Astrocyte (in vitro differentiated cells and primary cell): Measurements from ENCODE around the gene NCBP3. TPM values are rescaled to one million over a fixed set of nuclear protein-coding genes. Genes with fewer than 3 reads are reported as not detected.

ENCODE experiments used
- DNase-seq: peaks from one replicate; pipeline ENCODE4 v3.0.0-alpha.2; 2010; ENCODE audit warnings: low read depth
- FAIRE-seq: peaks from 2 replicates; lab custom pipeline; 2011; peaks lifted over from hg19 to GRCh38; lab: Jason Lieb, UNC
- H2AFZ ChIP-seq: 2 replicates; pipeline ENCODE4 v1.6.0; 2012; ENCODE audit warnings: low read depth, low read length, inconsistent platforms
- H3K27ac ChIP-seq: 2 replicates; pipeline ENCODE4 v1.5.1; 2011; ENCODE audit warnings: low read depth, low read length, inconsistent platforms
- H3K27me3 ChIP-seq: 2 replicates; pipeline ENCODE4 v1.6.0; 2011; ENCODE audit warnings: low read length, inconsistent platforms; ENCODE audit not compliant: insufficient read depth
- H3K36me3 ChIP-seq: 2 replicates; pipeline ENCODE4 v1.5.1; 2011; ENCODE audit warnings: low read length, inconsistent platforms; ENCODE audit not compliant: insufficient read depth
- H3K4me1 ChIP-seq: 2 replicates; pipeline ENCODE4 v1.5.1; 2011; ENCODE audit warnings: low read length, inconsistent platforms; ENCODE audit not compliant: insufficient read depth
- H3K4me2 ChIP-seq: 2 replicates; pipeline ENCODE4 v1.6.0; 2012; ENCODE audit warnings: low read length, inconsistent platforms
- H3K4me3 ChIP-seq: 2 replicates; pipeline ENCODE4 v1.5.1; 2011; ENCODE audit warnings: low read depth, mild to moderate bottlenecking, low read length, inconsistent platforms; ENCODE audit not compliant: insufficient read depth
- H3K79me2 ChIP-seq: 2 replicates; pipeline ENCODE4 v1.6.0; 2012; ENCODE audit warnings: mild to moderate bottlenecking, low read length, inconsistent platforms; ENCODE audit not compliant: insufficient read depth
- H3K9ac ChIP-seq: 2 replicates; pipeline ENCODE4 v1.6.0; 2012; ENCODE audit warnings: mild to moderate bottlenecking, low read length, inconsistent platforms
- H3K9me3 ChIP-seq: 2 replicates; pipeline ENCODE4 v1.5.1; 2012; ENCODE audit warnings: low read depth, mild to moderate bottlenecking, low read length, inconsistent platforms; ENCODE audit not compliant: insufficient read depth
- H4K20me1 ChIP-seq: 2 replicates; pipeline ENCODE4 v1.6.0; 2012; ENCODE audit warnings: low read length, inconsistent platforms; ENCODE audit not compliant: insufficient read depth
- H3K27ac Mint-ChIP-seq: one replicate; pipeline ENCODE4 v1.8.0; 2021; ENCODE audit warnings: mild to moderate bottlenecking, mixed read lengths; ENCODE audit not compliant: unreplicated experiment
- H3K27me3 Mint-ChIP-seq: one replicate; pipeline ENCODE4 v1.8.0; 2021; ENCODE audit warnings: low read depth, mixed read lengths; ENCODE audit not compliant: unreplicated experiment
- H3K36me3 Mint-ChIP-seq: one replicate; pipeline ENCODE4 v1.8.0; 2021; ENCODE audit warnings: low read depth, mixed read lengths; ENCODE audit not compliant: unreplicated experiment
- H3K4me1 Mint-ChIP-seq: one replicate; pipeline ENCODE4 v1.8.0; 2021; ENCODE audit warnings: low read depth, mixed read lengths; ENCODE audit not compliant: unreplicated experiment
- H3K4me3 Mint-ChIP-seq: one replicate; pipeline ENCODE4 v1.8.0; 2021; ENCODE audit warnings: mild to moderate bottlenecking, moderate library complexity, mixed read lengths; ENCODE audit not compliant: unreplicated experiment
- H3K9me3 Mint-ChIP-seq: one replicate; pipeline ENCODE4 v1.8.0; 2021; ENCODE audit warnings: mild to moderate bottlenecking, mixed read lengths; ENCODE audit not compliant: unreplicated experiment
- EZH2 ChIP-seq: IDR thresholded peaks from 2 replicates; pipeline ENCODE4 v1.6.1; 2012; ENCODE audit warnings: mild to moderate bottlenecking, low read length, inconsistent platforms; ENCODE audit not compliant: insufficient read depth
- total RNA-seq: library from RNA; stranded (reverse); gene quantifications from 2 replicates; pipeline ENCODE4 v1.2.1, GENCODE V29; 2021
- TF ChIP-seq, protein P1 (sequence below): IDR thresholded peaks from 2 replicates; pipeline ENCODE4 v1.5.1; 2011; ENCODE audit warnings: low read depth, mild to moderate bottlenecking, inconsistent platforms, low read length, moderate library complexity; ENCODE audit not compliant: insufficient read depth

NCBP3 gene
- total RNA-seq, 1 donor from 2014 or later = 46.7 TPM

DNA sequence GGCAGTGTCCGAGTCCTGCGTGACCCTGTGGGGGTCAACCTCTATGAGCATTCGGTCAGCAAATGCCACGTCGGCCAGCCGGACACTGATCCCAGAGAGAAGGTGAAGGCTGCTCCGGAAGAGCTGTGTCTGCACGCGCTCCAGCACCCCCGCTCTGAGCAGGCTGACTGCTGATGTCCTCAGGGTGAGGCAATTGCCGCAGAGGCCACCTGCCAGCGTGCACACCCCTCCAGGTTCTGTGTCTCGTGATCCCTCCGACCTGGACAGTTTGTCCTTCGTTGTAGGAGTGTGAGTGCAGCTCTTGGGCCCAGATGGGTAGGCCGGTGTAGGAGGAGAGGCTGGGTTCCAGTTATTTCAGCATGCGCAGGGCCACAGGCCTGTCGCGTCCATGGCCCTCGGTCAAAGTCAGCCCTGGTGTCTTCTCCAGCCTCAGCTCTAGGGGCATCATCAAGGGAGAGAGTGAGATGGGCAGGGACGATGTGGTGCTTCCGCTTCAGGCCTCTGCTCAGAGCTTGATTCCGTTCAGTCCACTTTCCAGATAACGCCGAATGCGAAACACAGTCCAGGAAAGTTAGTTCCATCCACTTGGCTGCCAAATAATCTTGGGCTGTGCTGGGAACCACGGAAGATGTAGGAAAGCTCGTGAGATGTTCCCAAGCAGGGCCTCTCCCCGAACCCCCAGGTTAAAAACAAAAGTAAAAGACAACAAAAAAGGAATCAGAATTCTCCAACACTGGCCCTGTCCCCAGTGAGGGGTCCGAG, 15.1 kb upstream of the NCBP3 start:
- H3K27me3 ChIP-seq = no peaks in the 10 kb centered on the region

DNA sequence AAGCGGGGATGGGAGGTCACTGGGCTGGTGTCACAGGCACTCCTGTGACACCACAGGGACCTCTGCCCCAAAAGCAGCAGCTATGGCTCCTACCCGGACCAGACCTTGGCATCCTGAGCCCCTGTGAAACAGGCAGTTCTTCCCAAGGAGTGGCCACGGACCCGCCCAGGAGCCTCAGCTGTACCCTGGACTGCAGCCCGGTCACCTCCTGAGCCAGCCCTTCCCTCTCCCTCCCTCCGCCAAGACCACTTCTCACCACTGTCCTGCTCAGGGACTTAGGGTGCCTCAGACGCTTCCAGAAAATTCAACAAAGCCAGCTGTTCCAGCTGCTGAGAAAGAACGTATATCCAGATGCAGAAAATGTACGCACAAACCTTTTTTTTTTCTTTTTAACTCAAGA, 13.9 kb upstream of the NCBP3 start:
- H4K20me1 ChIP-seq = no peaks in the 10 kb centered on the region
- H3K36me3 Mint-ChIP-seq = peaks cover 10% of the 10 kb centered on the region
- no peak for FAIRE-seq
- H3K4me1 ChIP-seq = peaks cover 4% of the 10 kb centered on the region
- TF ChIP-seq EZH2 = no peak
- TF ChIP-seq, protein P1, sequence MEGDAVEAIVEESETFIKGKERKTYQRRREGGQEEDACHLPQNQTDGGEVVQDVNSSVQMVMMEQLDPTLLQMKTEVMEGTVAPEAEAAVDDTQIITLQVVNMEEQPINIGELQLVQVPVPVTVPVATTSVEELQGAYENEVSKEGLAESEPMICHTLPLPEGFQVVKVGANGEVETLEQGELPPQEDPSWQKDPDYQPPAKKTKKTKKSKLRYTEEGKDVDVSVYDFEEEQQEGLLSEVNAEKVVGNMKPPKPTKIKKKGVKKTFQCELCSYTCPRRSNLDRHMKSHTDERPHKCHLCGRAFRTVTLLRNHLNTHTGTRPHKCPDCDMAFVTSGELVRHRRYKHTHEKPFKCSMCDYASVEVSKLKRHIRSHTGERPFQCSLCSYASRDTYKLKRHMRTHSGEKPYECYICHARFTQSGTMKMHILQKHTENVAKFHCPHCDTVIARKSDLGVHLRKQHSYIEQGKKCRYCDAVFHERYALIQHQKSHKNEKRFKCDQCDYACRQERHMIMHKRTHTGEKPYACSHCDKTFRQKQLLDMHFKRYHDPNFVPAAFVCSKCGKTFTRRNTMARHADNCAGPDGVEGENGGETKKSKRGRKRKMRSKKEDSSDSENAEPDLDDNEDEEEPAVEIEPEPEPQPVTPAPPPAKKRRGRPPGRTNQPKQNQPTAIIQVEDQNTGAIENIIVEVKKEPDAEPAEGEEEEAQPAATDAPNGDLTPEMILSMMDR = no peak
- H3K9me3 ChIP-seq = no peaks in the 10 kb centered on the region
- no peak overlapping the region for H3K27ac Mint-ChIP-seq
- no peak overlapping the region for H3K9ac ChIP-seq
- H2AFZ ChIP-seq = no peak overlapping the region
- no peaks in the 10 kb centered on the region for H3K9me3 Mint-ChIP-seq
- H3K27me3 ChIP-seq = no peaks in the 10 kb centered on the region
- H3K4me3 ChIP-seq = no peak overlapping the region
- H3K79me2 ChIP-seq = no peaks in the 10 kb centered on the region
- no peak overlapping the region for H3K27ac ChIP-seq
- no peak for DNase-seq
- peaks cover 7% of the 10 kb centered on the region for H3K27me3 Mint-ChIP-seq
- H3K4me3 Mint-ChIP-seq = no peak overlapping the region
- no peaks in the 10 kb centered on the region for H3K4me1 Mint-ChIP-seq
- no peak overlapping the region for H3K4me2 ChIP-seq
- H3K36me3 ChIP-seq = peaks cover 2% of the 10 kb centered on the region

More for the DNA sequence above, 15.1 kb upstream of the NCBP3 start:
- Histone ChIP-seq H3K9me3 (no peaks in the 10 kb centered on the region), H3K36me3 (peaks cover 2% of the 10 kb centered on the region), H3K79me2 (no peaks in the 10 kb centered on the region), H3K4me2 (no peak overlapping the region), H3K27ac (no peak overlapping the region), H4K20me1 (no peaks in the 10 kb centered on the region), H3K9ac (no peak overlapping the region), H3K4me1 (peaks cover 10% of the 10 kb centered on the region), H2AFZ (no peak overlapping the region), H3K4me3 (no peak overlapping the region)
- DNase-seq (no peak), FAIRE-seq (no peak)
- no peak for TF ChIP-seq EZH2
- TF ChIP-seq, protein P1 = no peak
- Mint-ChIP-seq H3K4me3 (no peak overlapping the region), H3K4me1 (no peaks in the 10 kb centered on the region), H3K27me3 (peaks cover 7% of the 10 kb centered on the region), H3K27ac (no peak overlapping the region), H3K9me3 (no peaks in the 10 kb centered on the region), H3K36me3 (peaks cover 10% of the 10 kb centered on the region)
